ENCODE data around the gene P2RX2. TPM values are rescaled to one million over a fixed set of nuclear protein-coding genes. Genes with fewer than 3 reads are reported as not detected.

P2RX2 gene
- total and polyA plus RNA-seq, 2 experiments from 2014 or later, result 1.1 to 1.7 TPM

- Histone ChIP-seq H3F3A (replicated peaks; ENCODE audit: low read depth) (peaks cover 14% of the 10 kb centered on the region; the same call in 1 of the 2 replicates), H3K4me3 (no peak overlapping the region), H3K27me3 (ENCODE audit: insufficient read depth) (no peaks in the 10 kb centered on the region), H3K9me2 (ENCODE audit: insufficient read depth) (no peaks in the 10 kb centered on the region), H3K27ac (ENCODE audit: low read depth) (no peak overlapping the region), H2AFZ (no peak overlapping the region), H3K4me1 (ENCODE audit: insufficient read depth) (no peaks in the 10 kb centered on the region), H3K36me3 (ENCODE audit: insufficient read depth) (peaks cover 47% of the 10 kb centered on the region), H4K20me1 (replicated peaks; ENCODE audit: insufficient read depth) (peaks cover 28% of the 10 kb centered on the region), H3K4me2 (no peak overlapping the region), H3K79me2 (replicated peaks; ENCODE audit: insufficient read depth) (no peaks in the 10 kb centered on the region)
- DNase-seq (ENCODE audit: low spot score) (no peak), ATAC-seq (no peak)
- H3K4me1 Mint-ChIP-seq, result no peaks in the 10 kb centered on the region
- no peaks in the 10 kb centered on the region; the same call in 2 of the 3 replicates for H3K9me3 Mint-ChIP-seq
- H3K4me3 Mint-ChIP-seq, result no peak overlapping the region
- peaks cover 95% of the 10 kb centered on the region for H3K36me3 Mint-ChIP-seq (ENCODE audit: low read depth)
- TF ChIP-seq REST (IDR thresholded peaks at IDR 0.05; ENCODE audit: unreplicated experiment), result no peak
- TF ChIP-seq EZH2phosphoT487 (IDR thresholded peaks at IDR 0.05; ENCODE audit: unreplicated experiment), result no peak
- no peak for TF ChIP-seq ZNF114 (CRISPR knock-in tag; IDR thresholded peaks at IDR 0.05)
- no peak for TF ChIP-seq CREB1 (CRISPR knock-in tag; IDR thresholded peaks at IDR 0.05; ENCODE audit: low read depth)
- TF ChIP-seq EZH2 (IDR thresholded peaks at IDR 0.05; ENCODE audit: low read depth, unreplicated experiment), result no peak
- no peak for TF ChIP-seq ZNF331 (CRISPR knock-in tag; IDR thresholded peaks at IDR 0.05; ENCODE audit: low read depth)
- no peak for TF ChIP-seq CTCF (conservative IDR thresholded peaks at IDR 0.05; ENCODE audit: low read depth in 2 of 2)
- H3K27ac Mint-ChIP-seq, result peak overlapping the region; percentile 31; the same call in 1 of the 2 replicates
- H3K27me3 Mint-ChIP-seq (ENCODE audit: insufficient read depth, low read depth, poor library complexity), result peaks cover 12% of the 10 kb centered on the region
Observed at GRCh38 chr12:132635076-132635955, 16.7 kb downstream of the P2RX2 start.

- H4K20me1 ChIP-seq (replicated peaks; ENCODE audit: insufficient read depth), result peaks cover 28% of the 10 kb centered on the region
- Mint-ChIP-seq H3K27ac (no peak overlapping the region), H3K4me1 (no peaks in the 10 kb centered on the region), H3K27me3 (ENCODE audit: insufficient read depth, low read depth, poor library complexity) (peaks cover 19% of the 10 kb centered on the region), H3K36me3 (ENCODE audit: low read depth) (peaks cover 92% of the 10 kb centered on the region), H3K9me3 (no peaks in the 10 kb centered on the region), H3K4me3 (no peak overlapping the region)
- H2AFZ ChIP-seq, result no peak overlapping the region
- no peaks in the 10 kb centered on the region for H3K27me3 ChIP-seq (ENCODE audit: insufficient read depth)
- peaks cover 11% of the 10 kb centered on the region; the same call in 1 of the 2 replicates for H3F3A ChIP-seq (replicated peaks; ENCODE audit: low read depth)
- H3K4me1 ChIP-seq (ENCODE audit: insufficient read depth), result no peaks in the 10 kb centered on the region
- H3K4me3 ChIP-seq, result no peak overlapping the region
- peaks cover 34% of the 10 kb centered on the region for H3K36me3 ChIP-seq (ENCODE audit: insufficient read depth)
- no peak overlapping the region for H3K4me2 ChIP-seq
- no peaks in the 10 kb centered on the region for H3K79me2 ChIP-seq (replicated peaks; ENCODE audit: insufficient read depth)
- H3K9me2 ChIP-seq (ENCODE audit: insufficient read depth), result no peaks in the 10 kb centered on the region
- DNase-seq (ENCODE audit: low spot score) (no peak), ATAC-seq (no peak)
- H3K27ac ChIP-seq (ENCODE audit: low read depth), result 0 out of 2 replicates have a peak overlapping the region, but pooled peaks have one; percentile 50
- no peak for TF ChIP-seq POLR2AphosphoS5 (IDR thresholded peaks at IDR 0.05; ENCODE audit: low read depth)
- TF ChIP-seq NANOG (IDR thresholded peaks at IDR 0.05; ENCODE audit: borderline replicate concordance), result no peak
- no peak for TF ChIP-seq CTCF (conservative IDR thresholded peaks at IDR 0.05; ENCODE audit: low read depth in 2 of 2)
- no peak for TF ChIP-seq ZNF331 (CRISPR knock-in tag; IDR thresholded peaks at IDR 0.05; ENCODE audit: low read depth)
- TF ChIP-seq ZNF114 (CRISPR knock-in tag; IDR thresholded peaks at IDR 0.05), result no peak
- TF ChIP-seq CREB1 (CRISPR knock-in tag; IDR thresholded peaks at IDR 0.05; ENCODE audit: low read depth), result no peak
- TF ChIP-seq EZH2phosphoT487 (IDR thresholded peaks at IDR 0.05; ENCODE audit: unreplicated experiment), result no peak
Observed at GRCh38 chr12:132637811-132638210, 19.2 kb downstream of the P2RX2 start.
